Jurkat, Clone E6-1 (cell line): ENCODE results near the gene TLR3.

Experiments used
- DNase-seq: peaks from one replicate; pipeline ENCODE4 v3.0.0-alpha.2; 2011; ENCODE audit warnings: low read depth, low spot score
- H3K4me3 ChIP-seq: 2 replicates; pipeline ENCODE4 v1.5.1; 2011; ENCODE audit warnings: mild to moderate bottlenecking, low read length, control low read depth, moderate library complexity

The TLR3 gene

GRCh38 chr4:186097386-186097785, 28.4 kb downstream of the TLR3 start:
- H3K4me3 ChIP-seq, result no peak overlapping the region
- no peak for DNase-seq

GRCh38 chr4:186102931-186103330, 34.0 kb downstream of the TLR3 start:
- no peak for DNase-seq
- no peak overlapping the region for H3K4me3 ChIP-seq

GRCh38 chr4:186104114-186104889, 35.3 kb downstream of the TLR3 start, which contains the start of gene FAM149A:
TSS of gene FAM149A (plus strand) at chr4:186104704.
- DNase-seq, result peak; percentile 16
- peak within 1 kb of the TSS; percentile 42 for H3K4me3 ChIP-seq

- peak overlapping the region; percentile 42 for H3K4me3 ChIP-seq
- no peak for DNase-seq
These were observed 36.1 kb downstream of the TLR3 start for GRCh38 chr4:186104890-186105646.

- no peak overlapping the region; the same call in 1 of the 2 replicates for H3K4me3 ChIP-seq
- DNase-seq, result no peak
These were observed 36.8 kb downstream of the TLR3 start for GRCh38 chr4:186105647-186106321.

GRCh38 chr4:186107947-186108346, 39.0 kb downstream of the TLR3 start:
- no peak for DNase-seq
- H3K4me3 ChIP-seq, result no peak overlapping the region

GRCh38 chr4:186108391-186108790, 39.4 kb downstream of the TLR3 start:
- H3K4me3 ChIP-seq, result no peak overlapping the region
- DNase-seq, result no peak

GRCh38 chr4:186109245-186109644, 40.3 kb downstream of the TLR3 start:
- no peak overlapping the region for H3K4me3 ChIP-seq
- no peak for DNase-seq

GRCh38 chr4:186116697-186117096, 47.7 kb downstream of the TLR3 start:
- no peak overlapping the region for H3K4me3 ChIP-seq
- DNase-seq, result no peak

GRCh38 chr4:186118582-186118981, 49.6 kb downstream of the TLR3 start:
- DNase-seq, result no peak

GRCh38 chr4:186121057-186121456, 52.1 kb downstream of the TLR3 start:
- no peak for DNase-seq

More at GRCh38 chr4:186118582-186118981, 49.6 kb downstream of the TLR3 start:
- no peak overlapping the region for H3K4me3 ChIP-seq

GRCh38 chr4:186128842-186129241, 59.9 kb downstream of the TLR3 start:
- DNase-seq, result no peak
- H3K4me3 ChIP-seq, result no peak overlapping the region

More at GRCh38 chr4:186121057-186121456, 52.1 kb downstream of the TLR3 start:
- H3K4me3 ChIP-seq, result no peak overlapping the region

GRCh38 chr4:186131935-186132334, 63.0 kb downstream of the TLR3 start:
- no peak for DNase-seq
- H3K4me3 ChIP-seq, result no peak overlapping the region

GRCh38 chr4:186132577-186133242, 63.8 kb downstream of the TLR3 start:
- DNase-seq, result no peak
- no peak overlapping the region for H3K4me3 ChIP-seq

- no peak overlapping the region for H3K4me3 ChIP-seq
- DNase-seq, result no peak
These were observed 65.3 kb downstream of the TLR3 start for GRCh38 chr4:186134257-186134656.

GRCh38 chr4:186134861-186135260, 65.9 kb downstream of the TLR3 start:
- DNase-seq, result no peak
- H3K4me3 ChIP-seq, result no peak overlapping the region

- DNase-seq, result no peak
- no peak overlapping the region for H3K4me3 ChIP-seq
These were observed 68.3 kb downstream of the TLR3 start for GRCh38 chr4:186137196-186137794.
